Thyroid gland (tissue), 4 donors: Measurements from ENCODE around the gene ARMC7. TPM values are rescaled to one million over a fixed set of nuclear protein-coding genes. Genes with fewer than 3 reads are reported as not detected.

ENCODE experiments used
- DNase-seq, 2 donors: peaks; one replicate each; pipeline ENCODE4 v3.0.0-alpha.2; 2019
- H3K27ac ChIP-seq, 3 donors: fragments of 200-600 bp; sonication (generic); 1 replicate in 2 of 3; 2 replicates in 1 of 3; pipeline ENCODE4 v1.5.1; 2016 to 2019; ENCODE audit warnings: mild to moderate bottlenecking in 1 of 3, moderate library complexity in 1 of 3
- H3K27me3 ChIP-seq: fragments of 200-600 bp; sonication (generic); one replicate; pipeline ENCODE4 v1.5.1; 2019
- H3K36me3 ChIP-seq, 2 donors: fragments of 200-600 bp; sonication (generic); one replicate each; pipeline ENCODE4 v1.5.1; 2016 to 2019
- H3K4me1 ChIP-seq, 2 donors: fragments of 200-600 bp; sonication (generic); one replicate each; pipeline ENCODE4 v1.5.1; 2017 to 2019
- H3K4me3 ChIP-seq, 3 donors: fragments of 200-600 bp; sonication (generic); replicated peaks in 1 of 3; 1 replicate in 2 of 3; 2 replicates in 1 of 3; pipeline ENCODE4 v1.5.1; 2016; ENCODE audit warnings: mild to moderate bottlenecking in 1 of 3
- H3K9me3 ChIP-seq: fragments of 200-600 bp; sonication (generic); one replicate; pipeline ENCODE4 v1.5.1; 2017
- CTCF ChIP-seq, 6 experiments: fragments of 200-600 bp in 3 of 6; fragments of 450-650 bp in 3 of 6; sonication (generic) in 3 of 6; IDR thresholded peaks; one replicate each; pipeline ENCODE4 v1.5.1; 2016 to 2019; ENCODE audit warnings: antibody characterized with exemption in 6 of 6, mild to moderate bottlenecking in 2 of 6, inconsistent platforms in 1 of 6, moderate library complexity in 1 of 6
- POLR2A ChIP-seq, 2 donors: fragments of 450-650 bp; IDR thresholded peaks; one replicate each; pipeline ENCODE4 v1.6.1; 2017; ENCODE audit warnings: antibody characterized with exemption in 2 of 2, mild to moderate bottlenecking in 2 of 2, moderate library complexity in 1 of 2
- WGBS, 2 donors: methylation state at CpG; one replicate each; pipeline ENCODE4 v1.1.5; 2017; 5-methylcytosine and 5-hydroxymethylcytosine counted together
- intact Hi-C: fragments of 100-400 bp; cut with DNase I; formaldehyde crosslinking; loops from one replicate; pipeline ENCODE4 v1.15.1; 2023
- total RNA-seq, 4 donors: library from RNA; depleted of rRNA; stranded (reverse); fragments of >200 nt; gene quantifications; one replicate each; pipeline ENCODE4 v1.2.3, GENCODE V29; 2016

The ARMC7 gene
- total RNA-seq, 4 donors from 2014 or later, result 8.7 to 13.1 (median 10.5) TPM

- H3K27me3 ChIP-seq, result no peaks in the 10 kb centered on the region
- DNase-seq, result no peak
Measured at GRCh38 chr17:75063201-75063600, 46.6 kb upstream of the ARMC7 start.

GRCh38 chr17:75063626-75064025 is 46.1 kb upstream of the ARMC7 start:
- H3K4me1 ChIP-seq, result peaks cover 16 to 31% of the 10 kb centered on the region in 2 donors
- peaks cover 19 to 31% of the 10 kb centered on the region in 2 donors for H3K36me3 ChIP-seq
- H3K27ac ChIP-seq, result no peak overlapping the region
- TF ChIP-seq CTCF (IDR thresholded peaks at IDR 0.05), result no peak
- TF ChIP-seq POLR2A (IDR thresholded peaks at IDR 0.05), result no peak
- DNase-seq, result no peak
- intact Hi-C loops, result loop anchor here (5.0 kb wide), 1 partner anchor 49 kb away; no protein-coding TSS in a partner anchor
- WGBS, 2 donors, result 97 to 100% methylated on average over 1 to 3 of the region's 3 CpGs
- H3K4me3 ChIP-seq, result no peak overlapping the region
- H3K9me3 ChIP-seq, result no peaks in the 10 kb centered on the region
- H3K27me3 ChIP-seq, result no peaks in the 10 kb centered on the region

More at GRCh38 chr17:75063201-75063600, 46.6 kb upstream of the ARMC7 start:
- 86 to 91% methylated on average over 8 to 13 of the region's 13 CpGs for WGBS, 2 donors
- H3K36me3 ChIP-seq, result peaks cover 19 to 31% of the 10 kb centered on the region in 2 donors
- H3K4me3 ChIP-seq, result no peak overlapping the region
- H3K4me1 ChIP-seq, result peaks cover 20 to 35% of the 10 kb centered on the region in 2 donors
- intact Hi-C loops, result loop anchor here (5.0 kb wide), 1 partner anchor 49 kb away; no protein-coding TSS in a partner anchor
- no peak overlapping the region for H3K27ac ChIP-seq
- no peak for TF ChIP-seq POLR2A (IDR thresholded peaks at IDR 0.05)
- TF ChIP-seq CTCF (IDR thresholded peaks at IDR 0.05), result no peak
- no peaks in the 10 kb centered on the region for H3K9me3 ChIP-seq

GRCh38 chr17:75064040-75064439 is 45.7 kb upstream of the ARMC7 start:
- Histone ChIP-seq H3K27ac (no peak overlapping the region), H3K27me3 (no peaks in the 10 kb centered on the region), H3K4me1 (peaks cover 16 to 31% of the 10 kb centered on the region in 2 donors), H3K36me3 (peaks cover 19 to 31% of the 10 kb centered on the region in 2 donors), H3K4me3 (no peak overlapping the region), H3K9me3 (no peaks in the 10 kb centered on the region)
- 96 to 97% methylated on average over 11 of the region's 11 CpGs for WGBS, 2 donors
- DNase-seq, result no peak
- no peak for TF ChIP-seq CTCF (IDR thresholded peaks at IDR 0.05)
- no peak for TF ChIP-seq POLR2A (IDR thresholded peaks at IDR 0.05)
- intact Hi-C loops, result loop anchor here (5.0 kb wide), 1 partner anchor 48 kb away; no protein-coding TSS in a partner anchor

- H3K9me3 ChIP-seq, result no peaks in the 10 kb centered on the region
- TF ChIP-seq POLR2A (IDR thresholded peaks at IDR 0.05) (no peak), CTCF (IDR thresholded peaks at IDR 0.05) (no peak)
- intact Hi-C loops, result loop anchor here (5.0 kb wide), 1 partner anchor 48 kb away; no protein-coding TSS in a partner anchor
- H3K27me3 ChIP-seq, result no peaks in the 10 kb centered on the region
- H3K4me3 ChIP-seq, result no peak overlapping the region
- DNase-seq, result no peak
- 91 to 92% methylated on average over 8 of the region's 8 CpGs for whole genome bisulfite sequencing, 2 donors
- peaks cover 14 to 28% of the 10 kb centered on the region in 2 donors for H3K4me1 ChIP-seq
- no peak overlapping the region for H3K27ac ChIP-seq
- peaks cover 19 to 31% of the 10 kb centered on the region in 2 donors for H3K36me3 ChIP-seq
Measured at GRCh38 chr17:75064460-75064859, 45.3 kb upstream of the ARMC7 start.

GRCh38 chr17:75064867-75065561 is 44.8 kb upstream of the ARMC7 start:
- no peak for DNase-seq
- Histone ChIP-seq H3K27me3 (no peaks in the 10 kb centered on the region), H3K36me3 (peaks cover 19 to 31% of the 10 kb centered on the region in 2 donors), H3K27ac (peak overlapping the region in 1 of 3 donors; percentile 12), H3K4me1 (peaks cover 11 to 23% of the 10 kb centered on the region in 2 donors), H3K9me3 (no peaks in the 10 kb centered on the region), H3K4me3 (no peak overlapping the region)
- intact Hi-C loops, result loop anchor here (5.0 kb wide), 1 partner anchor 47 kb away; no protein-coding TSS in a partner anchor
- TF ChIP-seq POLR2A (IDR thresholded peaks at IDR 0.05), result no peak
- no peak for TF ChIP-seq CTCF (IDR thresholded peaks at IDR 0.05)
- 95 to 97% methylated on average over 14 to 18 of the region's 18 CpGs for WGBS, 2 donors
